ENCODE measurements around the gene ZBTB7C. TPM values are rescaled to one million over a fixed set of nuclear protein-coding genes. Genes with fewer than 3 reads are reported as not detected.

ZBTB7C gene
- total RNA-seq, 1 donor from 2014 or later: 15.0 TPM

DNA sequence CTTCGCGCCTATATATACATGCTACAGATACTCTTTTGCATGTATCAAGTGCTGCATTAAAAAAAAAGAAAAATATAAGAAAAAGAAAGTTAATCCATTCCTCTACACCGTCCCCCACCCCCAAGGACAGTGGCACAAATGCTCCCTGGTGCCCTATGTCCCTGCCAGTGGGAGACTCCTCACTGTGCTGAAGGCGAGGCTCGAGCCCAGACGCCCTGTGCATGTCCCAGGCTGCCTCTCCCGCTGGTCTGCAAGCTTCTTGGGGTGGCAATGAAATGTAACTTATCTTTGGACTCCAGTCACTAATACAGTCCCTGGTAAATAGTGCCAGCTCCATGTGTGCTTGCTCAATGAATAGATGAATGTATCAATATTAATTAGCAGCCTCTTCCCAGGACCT, 293.2 kb downstream of the ZBTB7C start:
- Histone ChIP-seq H3K27ac (no peak overlapping the region), H3K36me3 (no peaks in the 10 kb centered on the region), H3K27me3 (ENCODE audit: low read depth) (no peaks in the 10 kb centered on the region), H3K4me1 (no peaks in the 10 kb centered on the region), H3K4me3 (no peak overlapping the region), H3K9me3 (no peaks in the 10 kb centered on the region)
- TF ChIP-seq, protein P1, sequence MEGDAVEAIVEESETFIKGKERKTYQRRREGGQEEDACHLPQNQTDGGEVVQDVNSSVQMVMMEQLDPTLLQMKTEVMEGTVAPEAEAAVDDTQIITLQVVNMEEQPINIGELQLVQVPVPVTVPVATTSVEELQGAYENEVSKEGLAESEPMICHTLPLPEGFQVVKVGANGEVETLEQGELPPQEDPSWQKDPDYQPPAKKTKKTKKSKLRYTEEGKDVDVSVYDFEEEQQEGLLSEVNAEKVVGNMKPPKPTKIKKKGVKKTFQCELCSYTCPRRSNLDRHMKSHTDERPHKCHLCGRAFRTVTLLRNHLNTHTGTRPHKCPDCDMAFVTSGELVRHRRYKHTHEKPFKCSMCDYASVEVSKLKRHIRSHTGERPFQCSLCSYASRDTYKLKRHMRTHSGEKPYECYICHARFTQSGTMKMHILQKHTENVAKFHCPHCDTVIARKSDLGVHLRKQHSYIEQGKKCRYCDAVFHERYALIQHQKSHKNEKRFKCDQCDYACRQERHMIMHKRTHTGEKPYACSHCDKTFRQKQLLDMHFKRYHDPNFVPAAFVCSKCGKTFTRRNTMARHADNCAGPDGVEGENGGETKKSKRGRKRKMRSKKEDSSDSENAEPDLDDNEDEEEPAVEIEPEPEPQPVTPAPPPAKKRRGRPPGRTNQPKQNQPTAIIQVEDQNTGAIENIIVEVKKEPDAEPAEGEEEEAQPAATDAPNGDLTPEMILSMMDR (IDR thresholded peaks at IDR 0.05): no peak
- DNase-seq (no peak), ATAC-seq (no peak)
- intact Hi-C loops (cut with DNase I): no loop called here

DNA sequence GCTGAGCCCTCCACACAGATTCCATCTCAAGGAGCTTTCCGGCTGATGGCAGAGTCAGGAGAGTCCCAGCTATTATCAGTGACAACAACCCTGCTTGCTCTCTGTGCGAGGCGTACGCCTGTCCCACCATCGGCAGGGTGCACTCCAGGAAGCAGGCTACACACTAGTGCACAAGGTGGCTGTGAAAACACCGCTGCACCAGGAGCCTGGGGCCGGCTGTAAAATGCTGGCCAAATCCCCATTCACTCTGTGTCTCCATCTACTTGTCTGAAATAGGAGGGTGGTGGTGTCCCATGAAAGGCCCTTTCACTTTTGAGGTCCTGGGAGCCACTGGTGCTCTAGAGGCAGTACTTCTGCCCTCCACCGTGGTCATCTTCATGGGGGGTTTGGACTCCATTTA, 295.5 kb downstream of the ZBTB7C start:
- DNase-seq (no peak), ATAC-seq (no peak)
- no peak overlapping the region for H3K4me3 ChIP-seq
- TF ChIP-seq, protein P1 (IDR thresholded peaks at IDR 0.05): no peak
- H3K36me3 ChIP-seq: no peaks in the 10 kb centered on the region
- H3K9me3 ChIP-seq: no peaks in the 10 kb centered on the region
- H3K27me3 ChIP-seq (ENCODE audit: low read depth): no peaks in the 10 kb centered on the region
- intact Hi-C loops (cut with DNase I): no loop called here
- H3K27ac ChIP-seq: no peak overlapping the region
- H3K4me1 ChIP-seq: no peaks in the 10 kb centered on the region

DNA sequence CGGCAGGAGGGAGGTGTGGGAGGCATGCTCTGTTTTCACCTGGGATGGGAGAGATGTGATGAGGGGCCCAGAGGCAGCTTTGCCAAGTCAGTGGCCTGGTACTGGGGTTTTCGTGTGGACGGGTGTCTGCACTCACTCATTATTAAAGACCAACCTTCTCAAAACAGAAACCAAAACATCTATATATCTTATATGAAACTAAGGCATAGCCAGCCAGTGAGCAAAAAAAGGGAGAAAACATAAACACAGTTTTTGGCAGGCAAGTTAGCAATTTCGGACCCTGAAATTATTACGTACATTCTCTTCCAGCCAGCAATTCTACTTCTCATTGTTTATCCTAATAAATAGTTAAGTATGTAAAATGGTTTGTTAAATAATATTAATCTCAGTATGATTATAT, 297.6 kb downstream of the ZBTB7C start:
- ATAC-seq: no peak
- H3K27me3 ChIP-seq (ENCODE audit: low read depth): no peaks in the 10 kb centered on the region
- no peaks in the 10 kb centered on the region for H3K36me3 ChIP-seq
- peaks cover 5% of the 10 kb centered on the region for H3K4me1 ChIP-seq
- TF ChIP-seq, protein P1 (IDR thresholded peaks at IDR 0.05): no peak
- H3K9me3 ChIP-seq: no peaks in the 10 kb centered on the region
- intact Hi-C loops (cut with DNase I): no loop called here
- H3K27ac ChIP-seq: no peak overlapping the region
- no peak overlapping the region for H3K4me3 ChIP-seq
- DNase-seq: no peak

DNA sequence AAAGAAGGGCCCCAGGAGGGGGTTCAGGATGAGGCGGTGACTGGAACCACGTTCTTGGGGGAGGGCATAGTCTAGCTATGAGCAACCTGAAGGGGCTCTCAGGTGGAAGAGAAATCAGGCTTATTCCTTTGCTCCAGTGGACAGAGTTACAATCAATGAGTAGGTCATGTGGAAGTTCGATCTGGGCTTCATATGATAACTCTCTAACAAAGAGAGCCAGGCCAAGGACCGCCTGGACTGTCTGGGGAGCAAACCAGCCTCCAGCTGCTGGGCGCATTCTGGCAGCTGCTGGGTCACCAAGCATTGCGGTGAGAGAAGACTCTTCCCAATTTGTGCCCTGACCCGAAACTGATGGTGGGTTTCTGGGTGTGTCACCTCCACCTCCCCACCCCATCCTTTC, 298.4 kb downstream of the ZBTB7C start:
- no peaks in the 10 kb centered on the region for H3K27me3 ChIP-seq (ENCODE audit: low read depth)
- peaks cover 5% of the 10 kb centered on the region for H3K4me1 ChIP-seq
- no peaks in the 10 kb centered on the region for H3K36me3 ChIP-seq
- no peak overlapping the region for H3K27ac ChIP-seq
- TF ChIP-seq, protein P1 (IDR thresholded peaks at IDR 0.05): no peak
- intact Hi-C loops (cut with DNase I): no loop called here
- H3K4me3 ChIP-seq: no peak overlapping the region
- ATAC-seq (no peak), DNase-seq (no peak)
- no peaks in the 10 kb centered on the region for H3K9me3 ChIP-seq

DNA sequence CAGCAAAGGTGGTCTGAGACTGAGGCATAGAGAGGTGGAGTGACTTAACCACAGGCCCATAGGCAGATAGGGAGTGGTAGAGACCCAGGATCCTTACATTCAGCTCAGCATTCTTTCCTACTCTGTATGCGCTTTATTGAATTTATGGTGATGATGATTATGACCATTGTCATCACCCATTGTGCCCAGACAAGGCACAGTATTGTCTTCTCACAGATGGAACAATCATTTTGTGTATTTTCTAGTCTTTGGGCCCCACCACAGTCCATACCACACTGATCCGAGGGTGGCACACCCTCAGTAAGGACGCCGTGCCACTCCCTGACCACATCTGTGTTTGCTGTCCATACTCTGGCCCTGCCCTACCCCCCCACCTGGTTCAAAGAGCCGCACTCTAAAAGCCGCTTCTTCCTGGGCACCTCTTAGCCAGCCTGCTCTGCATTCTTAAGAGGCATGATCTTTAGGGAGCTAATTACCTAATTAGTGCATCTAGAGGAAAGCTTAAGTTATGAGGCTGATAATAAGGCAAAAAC, 299.2 kb downstream of the ZBTB7C start:
- Histone ChIP-seq H3K27ac (no peak overlapping the region), H3K4me3 (no peak overlapping the region), H3K9me3 (no peaks in the 10 kb centered on the region), H3K36me3 (no peaks in the 10 kb centered on the region), H3K4me1 (peaks cover 5% of the 10 kb centered on the region), H3K27me3 (ENCODE audit: low read depth) (no peaks in the 10 kb centered on the region)
- DNase-seq: no peak
- intact Hi-C loops (cut with DNase I): no loop called here
- ATAC-seq: no peak
- TF ChIP-seq, protein P1 (IDR thresholded peaks at IDR 0.05): no peak

DNA sequence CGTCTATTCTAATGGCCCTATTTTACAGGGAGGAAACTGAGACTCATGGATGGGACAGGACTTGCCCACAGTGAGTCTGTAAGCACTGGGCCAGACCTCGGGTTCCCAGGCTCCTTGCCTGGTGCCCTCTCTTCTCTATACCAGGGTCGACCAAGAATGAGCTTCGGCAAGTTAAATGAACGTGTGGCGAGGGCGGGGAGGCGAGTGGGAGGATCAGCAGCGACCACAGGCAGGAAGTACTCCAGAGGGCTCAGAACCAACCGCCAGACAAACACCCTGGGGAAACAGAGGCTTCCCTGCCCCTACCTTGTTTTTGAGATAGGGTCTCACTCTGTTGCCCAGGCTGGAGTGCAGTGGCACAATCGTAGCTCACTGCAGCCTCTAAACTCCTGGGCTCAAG, 301.0 kb downstream of the ZBTB7C start:
- Histone ChIP-seq H3K27ac (no peak overlapping the region), H3K27me3 (ENCODE audit: low read depth) (no peaks in the 10 kb centered on the region), H3K9me3 (no peaks in the 10 kb centered on the region), H3K4me3 (no peak overlapping the region), H3K36me3 (no peaks in the 10 kb centered on the region), H3K4me1 (peaks cover 5% of the 10 kb centered on the region)
- DNase-seq (no peak), ATAC-seq (no peak)
- intact Hi-C loops (cut with DNase I): no loop called here
- TF ChIP-seq, protein P1 (IDR thresholded peaks at IDR 0.05): no peak

All from lower lobe of right lung (tissue), 2 donors.